ENCODE measurements around the gene OR51B2.
"Not testable (repeated sequence)": the region's sequence is repeated elsewhere in the genome, so short reads cannot be mapped to it uniquely, and the experiment has no call there.

Gene OR51B2

GRCh38 chr11:5364214-5364613 is 40.1 kb upstream of the OR51B2 start:
- CTCF ChIA-PET: interaction anchor here (0.6 to 2.6 kb wide), 7 partner anchors 9 to 756 kb away, joined by 3 to 12 read pairs (median 4); partner anchors contain the start of gene TRIM68
- peak; percentile 77 for DNase-seq (ENCODE audit: low read depth, low spot score)
- POLR2A ChIA-PET: interaction anchor here (0.8 to 1.3 kb wide), 3 partner anchors 75 to 232 kb away, joined by 3 read pairs; partner anchors contain the start of gene TRIM6
- H3K4me3 ChIP-seq (ENCODE audit: low read depth, low read length): no peak overlapping the region
- TF ChIP-seq CTCF (IDR thresholded peaks at IDR 0.05; ENCODE audit: insufficient read depth, low read length, missing control alignments): no peak

GRCh38 chr11:5363679-5364078 is 39.6 kb upstream of the OR51B2 start:
- DNase-seq (ENCODE audit: low read depth, low spot score): no peak
- TF ChIP-seq CTCF (IDR thresholded peaks at IDR 0.05; ENCODE audit: insufficient read depth, low read length, missing control alignments): no peak
- POLR2A ChIA-PET: interaction anchor here (0.7 to 1.3 kb wide), 3 partner anchors 18 to 83 kb away, joined by 3 to 4 read pairs (median 3); no protein-coding TSS in a partner anchor
- no peak overlapping the region for H3K4me3 ChIP-seq (ENCODE audit: low read depth, low read length)
- CTCF ChIA-PET: interaction anchor here (0.6 to 2.6 kb wide), 5 partner anchors 9 to 862 kb away, joined by 3 to 12 read pairs (median 4); no protein-coding TSS in a partner anchor

- DNase-seq (ENCODE audit: low read depth, low spot score): no peak
- H3K4me3 ChIP-seq (ENCODE audit: low read depth, low read length): no peak overlapping the region
- CTCF ChIA-PET: interaction anchor here (1.0 to 2.6 kb wide), 3 partner anchors 11 to 158 kb away, joined by 3 to 12 read pairs (median 5); partner anchors contain the start of gene OR51B6
- no peak for TF ChIP-seq CTCF (IDR thresholded peaks at IDR 0.05; ENCODE audit: insufficient read depth, low read length, missing control alignments)
- POLR2A ChIA-PET: no interaction called here
These were observed 38.0 kb upstream of the OR51B2 start for GRCh38 chr11:5362017-5362625.

GRCh38 chr11:5356031-5356430 is 31.9 kb upstream of the OR51B2 start:
- CTCF ChIA-PET; DNase-seq (ENCODE audit: low read depth, low spot score); POLR2A ChIA-PET; H3K4me3 ChIP-seq (ENCODE audit: low read depth, low read length): not testable (repeated sequence)

GRCh38 chr11:5351208-5351607 is 27.1 kb upstream of the OR51B2 start, which contains the start of gene OR51B6:
Gene OR51B6, plus strand, starts transcription at chr11:5351508. Its CDS starts 0 bp downstream, at chr11:5351508.
- TF ChIP-seq CTCF (IDR thresholded peaks at IDR 0.05; ENCODE audit: insufficient read depth, low read length, missing control alignments): no peak
- ChIA-PET POLR2A (no interaction called here), CTCF (interaction anchor here (1.7 kb wide), 1 partner anchor 11 kb away, joined by 3 read pairs; no protein-coding TSS in a partner anchor)
- DNase-seq (ENCODE audit: low read depth, low spot score): no peak
- H3K4me3 ChIP-seq (ENCODE audit: low read depth, low read length): no peak within 1 kb of the TSS

- no peak overlapping the region for H3K4me3 ChIP-seq (ENCODE audit: low read depth, low read length)
- no peak for TF ChIP-seq CTCF (IDR thresholded peaks at IDR 0.05; ENCODE audit: insufficient read depth, low read length, missing control alignments)
- CTCF ChIA-PET: interaction anchor here (1.4 kb wide), 1 partner anchor 60 kb away, joined by 3 read pairs; no protein-coding TSS in a partner anchor
- DNase-seq (ENCODE audit: low read depth, low spot score): no peak
- POLR2A ChIA-PET: no interaction called here
These were observed 25.5 kb upstream of the OR51B2 start for GRCh38 chr11:5349550-5349949.
